ENCODE results near the gene KSR1. TPM values are rescaled to one million over a fixed set of nuclear protein-coding genes. Genes with fewer than 3 reads are reported as not detected.

Gene KSR1
- total RNA-seq, 1 donor from 2014 or later: 60.6 TPM

DNA sequence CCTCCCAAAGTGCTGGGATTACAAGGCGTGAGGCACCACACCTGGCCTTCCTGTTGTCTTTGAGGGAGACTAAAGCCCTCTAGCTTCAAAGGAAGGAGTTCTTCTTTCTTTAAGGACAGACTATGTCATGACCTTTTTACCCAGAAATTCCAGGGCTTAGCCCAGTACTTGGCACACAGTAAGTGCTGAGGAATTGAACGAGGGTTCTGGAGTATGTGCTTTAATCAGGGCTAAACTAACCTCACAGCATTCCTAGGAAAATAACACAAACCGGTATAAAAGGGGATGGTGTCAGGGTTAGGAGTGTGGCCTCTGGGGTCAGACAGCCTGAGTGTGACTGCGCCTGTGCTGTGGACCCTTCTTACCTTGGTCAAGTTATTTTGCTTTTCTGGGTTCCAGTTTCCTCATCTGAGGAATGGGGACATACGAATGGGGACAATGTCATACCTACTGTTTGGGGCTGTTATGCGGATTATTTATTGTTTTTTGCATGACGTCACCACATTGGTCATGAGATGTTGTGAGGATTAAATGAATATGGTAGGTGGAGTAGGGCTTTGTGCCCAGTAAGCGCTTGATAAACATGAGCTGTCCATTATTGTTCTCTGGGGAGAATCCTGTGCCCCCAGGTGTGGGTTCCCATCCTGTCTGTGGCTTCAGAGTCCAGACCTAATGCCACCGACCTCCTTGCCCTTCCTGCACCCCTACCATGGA is 21.9 kb downstream of the KSR1 start:
- Mint-ChIP-seq H3K27me3 (ENCODE audit: low read depth) (no peaks in the 10 kb centered on the region), H3K27ac (ENCODE audit: unreplicated experiment) (no peak overlapping the region), H3K4me1 (ENCODE audit: low read depth) (peaks cover 49% of the 10 kb centered on the region), H3K4me3 (ENCODE audit: unreplicated experiment) (no peak overlapping the region), H3K9me3 (ENCODE audit: low read depth) (no peaks in the 10 kb centered on the region), H3K36me3 (ENCODE audit: low read depth) (no peaks in the 10 kb centered on the region)
- TF ChIP-seq, protein P1, sequence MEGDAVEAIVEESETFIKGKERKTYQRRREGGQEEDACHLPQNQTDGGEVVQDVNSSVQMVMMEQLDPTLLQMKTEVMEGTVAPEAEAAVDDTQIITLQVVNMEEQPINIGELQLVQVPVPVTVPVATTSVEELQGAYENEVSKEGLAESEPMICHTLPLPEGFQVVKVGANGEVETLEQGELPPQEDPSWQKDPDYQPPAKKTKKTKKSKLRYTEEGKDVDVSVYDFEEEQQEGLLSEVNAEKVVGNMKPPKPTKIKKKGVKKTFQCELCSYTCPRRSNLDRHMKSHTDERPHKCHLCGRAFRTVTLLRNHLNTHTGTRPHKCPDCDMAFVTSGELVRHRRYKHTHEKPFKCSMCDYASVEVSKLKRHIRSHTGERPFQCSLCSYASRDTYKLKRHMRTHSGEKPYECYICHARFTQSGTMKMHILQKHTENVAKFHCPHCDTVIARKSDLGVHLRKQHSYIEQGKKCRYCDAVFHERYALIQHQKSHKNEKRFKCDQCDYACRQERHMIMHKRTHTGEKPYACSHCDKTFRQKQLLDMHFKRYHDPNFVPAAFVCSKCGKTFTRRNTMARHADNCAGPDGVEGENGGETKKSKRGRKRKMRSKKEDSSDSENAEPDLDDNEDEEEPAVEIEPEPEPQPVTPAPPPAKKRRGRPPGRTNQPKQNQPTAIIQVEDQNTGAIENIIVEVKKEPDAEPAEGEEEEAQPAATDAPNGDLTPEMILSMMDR (IDR thresholded peaks at IDR 0.05): no peak
- no peak for DNase-seq (ENCODE audit: low spot score)

GRCh38 chr17:27478901-27479538 is 22.8 kb downstream of the KSR1 start:
- DNase-seq (ENCODE audit: low spot score): no peak
- Mint-ChIP-seq H3K4me1 (ENCODE audit: low read depth) (peaks cover 45% of the 10 kb centered on the region), H3K27me3 (ENCODE audit: low read depth) (no peaks in the 10 kb centered on the region), H3K4me3 (ENCODE audit: unreplicated experiment) (no peak overlapping the region), H3K9me3 (ENCODE audit: low read depth) (no peaks in the 10 kb centered on the region), H3K27ac (ENCODE audit: unreplicated experiment) (no peak overlapping the region), H3K36me3 (ENCODE audit: low read depth) (no peaks in the 10 kb centered on the region)
- TF ChIP-seq, protein P1 (IDR thresholded peaks at IDR 0.05): no peak

DNA sequence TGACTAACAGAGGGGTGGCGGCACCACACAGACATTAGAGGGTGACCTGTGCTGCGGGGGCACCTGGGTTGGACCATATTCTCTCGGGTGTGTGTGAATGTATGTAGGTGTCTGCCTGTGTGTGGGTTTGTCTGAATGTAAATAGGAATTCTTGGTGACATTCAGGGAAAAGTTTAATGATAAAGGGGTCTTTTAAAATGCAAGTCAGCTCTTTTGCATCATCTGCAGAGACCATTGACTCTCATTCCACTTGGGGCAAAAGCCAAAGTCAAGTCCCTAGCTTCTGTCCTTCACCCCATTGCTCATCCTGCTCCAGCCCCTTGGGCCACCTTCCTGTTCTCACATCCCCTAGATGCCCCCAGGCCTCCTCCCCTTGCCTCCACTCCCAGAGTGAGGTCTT is 23.6 kb downstream of the KSR1 start:
- Mint-ChIP-seq H3K4me1 (ENCODE audit: low read depth) (peaks cover 39% of the 10 kb centered on the region), H3K36me3 (ENCODE audit: low read depth) (no peaks in the 10 kb centered on the region), H3K27me3 (ENCODE audit: low read depth) (no peaks in the 10 kb centered on the region), H3K4me3 (ENCODE audit: unreplicated experiment) (no peak overlapping the region), H3K9me3 (ENCODE audit: low read depth) (no peaks in the 10 kb centered on the region), H3K27ac (ENCODE audit: unreplicated experiment) (peak overlapping the region; percentile 66)
- TF ChIP-seq, protein P1 (IDR thresholded peaks at IDR 0.05): no peak
- no peak for DNase-seq (ENCODE audit: low spot score)

DNA sequence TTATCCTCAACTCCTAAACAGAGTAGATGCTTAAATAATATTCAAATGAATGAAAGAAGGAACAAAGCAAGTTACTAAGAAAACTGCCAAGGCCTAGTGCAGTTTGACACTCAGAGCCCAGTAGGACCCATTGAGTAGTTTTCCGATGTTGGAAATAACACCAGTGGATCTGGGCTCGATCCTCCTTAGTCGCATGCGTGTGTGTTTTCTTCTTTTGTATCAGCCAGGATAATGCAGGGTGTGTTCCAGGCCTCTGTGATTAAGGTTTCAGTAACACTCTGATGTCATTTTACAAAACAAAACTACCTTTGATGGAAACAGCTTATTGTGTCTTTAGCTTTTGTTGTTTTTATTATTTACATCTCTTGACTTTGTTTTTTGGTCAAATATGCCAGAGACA is 24.5 kb downstream of the KSR1 start:
- H3K27ac Mint-ChIP-seq (ENCODE audit: unreplicated experiment): peak overlapping the region; percentile 32
- no peaks in the 10 kb centered on the region for H3K36me3 Mint-ChIP-seq (ENCODE audit: low read depth)
- H3K4me3 Mint-ChIP-seq (ENCODE audit: unreplicated experiment): no peak overlapping the region
- TF ChIP-seq, protein P1 (IDR thresholded peaks at IDR 0.05): no peak
- H3K9me3 Mint-ChIP-seq (ENCODE audit: low read depth): no peaks in the 10 kb centered on the region
- no peak for DNase-seq (ENCODE audit: low spot score)
- peaks cover 41% of the 10 kb centered on the region for H3K4me1 Mint-ChIP-seq (ENCODE audit: low read depth)
- no peaks in the 10 kb centered on the region for H3K27me3 Mint-ChIP-seq (ENCODE audit: low read depth)

DNA sequence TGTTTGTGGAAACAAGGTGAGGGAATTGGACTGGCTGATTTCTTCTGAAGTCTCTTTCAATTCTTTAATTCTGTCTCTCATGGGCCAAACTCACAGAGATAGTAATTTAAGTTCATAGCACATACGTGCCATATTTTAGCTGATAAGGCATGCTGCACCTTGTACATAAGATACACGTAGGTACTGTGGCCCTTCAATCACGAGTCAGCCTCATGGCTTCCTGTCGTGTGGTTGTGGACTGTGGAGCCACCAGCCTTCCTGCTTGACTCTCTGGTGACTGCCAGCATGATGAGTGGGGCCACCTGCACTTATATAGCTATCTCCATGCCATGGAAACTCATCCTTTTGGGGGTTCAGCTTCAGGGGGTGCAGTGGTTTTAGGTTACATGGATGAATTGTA is 25.1 kb downstream of the KSR1 start:
- no peaks in the 10 kb centered on the region for H3K36me3 Mint-ChIP-seq (ENCODE audit: low read depth)
- no peaks in the 10 kb centered on the region for H3K27me3 Mint-ChIP-seq (ENCODE audit: low read depth)
- no peak overlapping the region for H3K4me3 Mint-ChIP-seq (ENCODE audit: unreplicated experiment)
- DNase-seq (ENCODE audit: low spot score): no peak
- H3K27ac Mint-ChIP-seq (ENCODE audit: unreplicated experiment): no peak overlapping the region
- no peaks in the 10 kb centered on the region for H3K9me3 Mint-ChIP-seq (ENCODE audit: low read depth)
- TF ChIP-seq, protein P1 (IDR thresholded peaks at IDR 0.05): no peak
- peaks cover 44% of the 10 kb centered on the region for H3K4me1 Mint-ChIP-seq (ENCODE audit: low read depth)
